ENCODE results near the gene KIRREL3. TPM values are rescaled to one million over a fixed set of nuclear protein-coding genes. Genes with fewer than 3 reads are reported as not detected.

Gene KIRREL3
- total RNA-seq, 3 donors from 2014 or later: not detected

DNA sequence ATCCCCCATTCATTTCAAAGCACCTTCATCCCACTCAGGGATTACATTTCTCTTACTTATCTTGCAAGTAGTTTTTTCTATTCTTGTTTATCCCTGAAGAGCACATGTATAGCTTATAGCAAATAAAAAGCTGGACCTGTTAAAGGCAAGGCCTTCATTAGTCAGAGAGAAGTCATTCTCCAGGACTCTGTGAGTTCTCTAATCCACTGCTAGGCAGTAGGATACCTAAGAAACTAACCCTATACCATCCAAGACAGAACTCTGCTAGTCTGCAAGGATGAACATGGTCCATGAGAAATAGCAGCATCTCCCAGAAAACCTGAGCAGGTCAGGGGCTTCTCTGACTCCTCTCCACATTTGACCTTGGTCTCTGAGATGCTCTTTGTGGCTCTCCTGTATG is 104.5 kb downstream of the KIRREL3 start:
- Mint-ChIP-seq H3K9me3 (peaks cover 8% of the 10 kb centered on the region), H3K4me1 (ENCODE audit: low read depth) (no peaks in the 10 kb centered on the region)

DNA sequence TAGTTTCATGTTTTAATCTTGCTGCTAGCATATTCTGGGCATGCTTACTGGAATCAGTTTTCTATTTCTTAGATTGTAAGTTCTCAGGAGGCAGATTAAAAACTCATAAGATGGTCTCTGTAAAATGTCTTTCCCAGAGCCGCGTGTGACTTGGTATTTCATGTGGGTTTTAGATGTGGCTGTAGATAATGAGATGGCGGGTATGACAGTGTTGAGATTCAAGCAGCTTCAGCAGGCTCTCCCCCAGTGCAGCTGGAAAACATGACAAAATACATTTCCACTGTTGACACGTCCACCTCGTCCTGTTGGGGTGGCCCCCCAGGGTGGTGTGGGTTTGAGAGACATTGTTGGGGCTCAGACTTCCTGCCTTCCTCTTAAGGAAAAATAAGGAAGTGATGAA is 106.8 kb downstream of the KIRREL3 start:
- no peak overlapping the region for H3K4me3 Mint-ChIP-seq
- peaks cover 8% of the 10 kb centered on the region for H3K9me3 Mint-ChIP-seq
- no peak for ATAC-seq
- H3K27me3 Mint-ChIP-seq (ENCODE audit: low read depth): peaks cover 2% of the 10 kb centered on the region
- no peaks in the 10 kb centered on the region for H3K36me3 Mint-ChIP-seq (ENCODE audit: insufficient read depth)
- no peaks in the 10 kb centered on the region for H3K4me1 Mint-ChIP-seq (ENCODE audit: low read depth)
- no peak for DNase-seq

More for the DNA sequence above, 104.5 kb downstream of the KIRREL3 start:
- H3K4me3 Mint-ChIP-seq: no peak overlapping the region
- H3K36me3 Mint-ChIP-seq (ENCODE audit: insufficient read depth): no peaks in the 10 kb centered on the region
- H3K27me3 Mint-ChIP-seq (ENCODE audit: low read depth): no peaks in the 10 kb centered on the region
- DNase-seq: no peak
- no peak for ATAC-seq

DNA sequence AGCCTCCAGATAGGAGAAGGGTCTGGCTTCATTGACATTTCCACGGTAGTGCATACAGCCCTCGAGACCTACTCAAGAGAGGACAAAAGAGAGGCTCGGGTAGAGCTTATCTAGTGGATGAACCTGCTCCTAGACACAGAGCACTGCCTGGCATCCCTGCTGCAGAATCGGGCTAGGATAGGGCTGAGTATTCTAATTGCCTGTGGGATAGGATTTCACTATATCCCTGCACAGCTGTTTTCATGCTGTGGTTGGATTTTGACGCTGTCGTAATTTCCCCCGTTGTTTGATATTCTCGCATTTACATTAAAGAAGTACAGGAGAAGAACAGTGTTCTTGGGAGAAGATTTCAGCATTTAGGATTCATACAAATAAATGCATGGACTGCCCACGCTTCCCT is 107.8 kb downstream of the KIRREL3 start:
- Mint-ChIP-seq H3K9me3 (peaks cover 8% of the 10 kb centered on the region), H3K36me3 (ENCODE audit: insufficient read depth) (no peaks in the 10 kb centered on the region), H3K27me3 (ENCODE audit: low read depth) (peaks cover 2% of the 10 kb centered on the region), H3K4me1 (ENCODE audit: low read depth) (no peaks in the 10 kb centered on the region), H3K4me3 (no peak overlapping the region)
- ATAC-seq: no peak
- no peak for DNase-seq

DNA sequence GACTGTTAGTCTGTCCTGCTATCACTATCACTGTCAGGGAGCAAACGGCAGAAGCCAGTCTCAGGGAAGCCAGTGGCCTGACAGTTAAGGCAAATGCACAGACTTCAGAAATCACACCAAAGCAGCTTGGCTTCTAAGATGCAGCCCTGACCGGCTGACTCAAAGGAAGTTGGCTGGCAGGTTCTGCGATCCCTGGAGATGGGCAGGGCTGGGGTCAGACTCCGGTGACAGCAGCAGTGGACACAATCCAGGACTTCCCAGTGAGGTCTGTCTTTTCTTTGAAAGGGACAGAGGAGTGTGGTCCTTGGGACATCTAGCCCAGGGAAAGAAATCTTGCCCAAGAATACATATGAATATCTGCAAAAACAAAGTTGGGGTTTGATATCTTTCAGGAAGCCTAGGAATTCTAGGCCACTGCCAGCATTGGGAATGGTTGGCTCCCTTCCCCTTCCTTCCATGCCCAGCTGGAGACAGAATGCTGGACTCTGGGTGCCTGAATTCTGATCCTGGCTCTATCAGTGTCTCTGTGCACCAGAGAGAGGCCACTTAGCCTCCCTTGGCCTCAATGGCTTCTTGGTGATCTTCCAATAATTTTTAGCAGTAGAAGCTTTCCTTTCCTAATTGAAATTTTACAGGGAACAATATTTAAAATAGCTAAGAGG is 108.9 kb downstream of the KIRREL3 start:
- DNase-seq (no peak), ATAC-seq (no peak)
- peaks cover 2% of the 10 kb centered on the region for H3K27me3 Mint-ChIP-seq (ENCODE audit: low read depth)
- no peaks in the 10 kb centered on the region for H3K36me3 Mint-ChIP-seq (ENCODE audit: insufficient read depth)
- no peak overlapping the region for H3K4me3 Mint-ChIP-seq
- no peaks in the 10 kb centered on the region for H3K4me1 Mint-ChIP-seq (ENCODE audit: low read depth)
- H3K9me3 Mint-ChIP-seq: peaks cover 6% of the 10 kb centered on the region

DNA sequence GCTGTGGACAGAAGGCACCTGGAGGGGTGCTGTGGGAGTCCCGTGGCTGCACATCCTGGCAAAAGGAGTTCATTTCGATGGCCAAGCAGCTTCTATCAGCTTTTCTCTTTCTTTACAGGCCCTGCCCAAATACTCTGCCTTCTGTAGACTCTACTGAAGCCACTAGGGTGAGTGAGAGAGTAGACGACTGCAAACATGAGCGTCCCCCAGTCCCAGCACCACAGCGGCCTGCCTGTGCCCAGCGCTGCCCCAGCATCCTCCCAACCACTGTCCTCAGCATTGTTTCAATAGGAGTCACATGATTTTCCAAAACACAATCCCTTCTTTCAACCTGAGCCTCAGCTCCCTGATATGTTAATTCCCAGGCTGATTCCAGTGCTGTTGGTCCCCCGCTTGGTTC is 110.0 kb downstream of the KIRREL3 start:
- no peaks in the 10 kb centered on the region for H3K9me3 Mint-ChIP-seq
- H3K36me3 Mint-ChIP-seq (ENCODE audit: insufficient read depth): no peaks in the 10 kb centered on the region
- DNase-seq: no peak
- no peak for ATAC-seq
- H3K4me1 Mint-ChIP-seq (ENCODE audit: low read depth): no peaks in the 10 kb centered on the region
- H3K4me3 Mint-ChIP-seq: no peak overlapping the region
- peaks cover 2% of the 10 kb centered on the region for H3K27me3 Mint-ChIP-seq (ENCODE audit: low read depth)

DNA sequence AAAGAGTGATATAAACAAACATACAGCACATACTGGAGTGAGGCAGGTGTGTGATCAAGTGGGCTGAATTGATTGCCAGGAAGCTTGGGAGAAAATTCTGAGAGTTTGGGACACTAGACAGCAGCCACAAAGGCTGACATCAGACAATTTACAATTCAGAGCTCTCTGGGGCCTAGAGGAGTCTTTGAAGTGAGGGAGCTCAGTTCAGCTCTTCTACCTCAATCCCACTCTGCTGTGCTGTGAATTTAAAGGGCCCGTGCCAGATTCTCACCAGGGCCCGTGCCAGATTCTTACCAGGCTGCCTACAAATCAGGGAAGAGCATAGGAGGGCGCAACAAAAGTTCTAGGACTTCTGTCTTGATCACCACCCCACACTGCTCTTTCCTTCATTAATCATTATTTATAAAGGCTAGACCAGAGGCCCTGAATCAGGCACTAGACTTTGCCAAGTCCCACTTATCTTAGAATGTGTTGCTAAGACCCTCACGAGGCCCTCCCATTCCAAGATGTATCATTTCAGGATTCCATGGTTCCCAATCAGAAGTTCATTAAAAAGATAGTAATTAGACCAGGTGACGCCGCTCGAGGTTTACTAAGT is 112.4 kb downstream of the KIRREL3 start:
- Mint-ChIP-seq H3K36me3 (ENCODE audit: insufficient read depth) (no peaks in the 10 kb centered on the region), H3K4me3 (no peak overlapping the region), H3K27me3 (ENCODE audit: low read depth) (peaks cover 2% of the 10 kb centered on the region), H3K4me1 (ENCODE audit: low read depth) (no peaks in the 10 kb centered on the region), H3K9me3 (no peaks in the 10 kb centered on the region)
- ATAC-seq: no peak
- no peak for DNase-seq

DNA sequence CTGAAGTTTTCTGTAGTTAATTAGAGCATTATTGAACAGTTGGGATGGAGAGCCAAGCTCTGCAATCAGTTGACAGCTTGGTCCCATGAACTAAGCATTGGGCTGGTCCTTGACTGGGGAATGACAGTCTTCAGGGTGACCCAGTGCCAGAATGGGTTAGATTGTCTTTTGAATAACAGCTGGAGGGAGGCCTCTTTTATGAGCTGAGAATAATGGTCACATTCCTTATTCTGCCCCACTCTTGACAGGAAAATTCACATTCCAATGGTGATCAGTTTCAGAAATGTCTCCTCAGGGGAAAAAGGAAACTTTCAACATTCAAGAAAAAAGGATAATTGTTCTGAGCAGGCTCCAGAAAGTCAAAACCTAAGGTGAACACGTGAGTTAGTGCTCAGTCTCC is 113.9 kb downstream of the KIRREL3 start:
- H3K36me3 Mint-ChIP-seq (ENCODE audit: insufficient read depth): no peaks in the 10 kb centered on the region
- no peak overlapping the region for H3K4me3 Mint-ChIP-seq
- H3K9me3 Mint-ChIP-seq: no peaks in the 10 kb centered on the region
- DNase-seq (no peak), ATAC-seq (no peak)
- peaks cover 2% of the 10 kb centered on the region for H3K27me3 Mint-ChIP-seq (ENCODE audit: low read depth)
- no peaks in the 10 kb centered on the region for H3K4me1 Mint-ChIP-seq (ENCODE audit: low read depth)

DNA sequence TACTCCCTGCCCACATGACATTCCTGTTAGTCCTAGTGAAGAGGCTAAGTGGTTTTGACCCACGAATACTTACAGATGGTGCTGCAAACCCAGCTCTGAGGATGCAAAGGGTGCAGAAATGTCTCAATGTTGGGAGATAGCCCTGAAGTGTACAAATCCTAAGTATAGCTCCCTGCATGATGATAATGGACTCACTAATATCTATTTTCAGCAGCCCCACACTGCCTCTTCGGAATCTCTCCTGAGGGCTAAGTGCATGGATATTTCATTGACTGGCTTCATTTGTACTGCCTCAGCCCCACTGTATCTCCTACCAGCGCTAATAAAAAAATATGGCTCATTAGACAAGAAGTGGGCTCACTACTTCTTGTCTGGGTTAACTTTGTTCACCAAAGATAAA is 114.5 kb downstream of the KIRREL3 start:
- H3K9me3 Mint-ChIP-seq: no peaks in the 10 kb centered on the region
- H3K36me3 Mint-ChIP-seq (ENCODE audit: insufficient read depth): no peaks in the 10 kb centered on the region
- H3K27me3 Mint-ChIP-seq (ENCODE audit: low read depth): peaks cover 2% of the 10 kb centered on the region
- no peak for DNase-seq
- no peaks in the 10 kb centered on the region for H3K4me1 Mint-ChIP-seq (ENCODE audit: low read depth)
- ATAC-seq: no peak
- H3K4me3 Mint-ChIP-seq: no peak overlapping the region

DNA sequence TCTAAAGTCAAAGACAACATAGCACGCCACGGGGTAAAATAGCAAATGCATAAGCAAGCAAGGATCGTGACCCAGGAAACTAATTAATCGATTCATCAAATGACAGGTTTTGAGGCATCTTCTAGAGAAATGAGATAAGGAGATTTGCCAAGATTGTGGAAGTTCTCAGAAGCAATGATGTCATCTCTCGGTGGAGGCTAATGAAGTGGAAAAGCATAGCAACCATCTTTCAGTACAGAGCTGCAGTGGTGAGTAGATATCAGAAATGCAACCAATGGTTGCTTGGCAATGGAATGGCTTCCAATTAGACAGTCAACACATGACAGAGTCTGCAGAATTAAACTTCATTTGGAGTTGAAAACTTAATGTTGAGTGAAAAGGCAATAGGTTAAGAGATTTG is 116.0 kb downstream of the KIRREL3 start:
- no peak for DNase-seq
- no peaks in the 10 kb centered on the region for H3K4me1 Mint-ChIP-seq (ENCODE audit: low read depth)
- ATAC-seq: no peak
- no peaks in the 10 kb centered on the region for H3K9me3 Mint-ChIP-seq
- no peak overlapping the region for H3K4me3 Mint-ChIP-seq
- H3K36me3 Mint-ChIP-seq (ENCODE audit: insufficient read depth): no peaks in the 10 kb centered on the region
- no peaks in the 10 kb centered on the region for H3K27me3 Mint-ChIP-seq (ENCODE audit: low read depth)

DNA sequence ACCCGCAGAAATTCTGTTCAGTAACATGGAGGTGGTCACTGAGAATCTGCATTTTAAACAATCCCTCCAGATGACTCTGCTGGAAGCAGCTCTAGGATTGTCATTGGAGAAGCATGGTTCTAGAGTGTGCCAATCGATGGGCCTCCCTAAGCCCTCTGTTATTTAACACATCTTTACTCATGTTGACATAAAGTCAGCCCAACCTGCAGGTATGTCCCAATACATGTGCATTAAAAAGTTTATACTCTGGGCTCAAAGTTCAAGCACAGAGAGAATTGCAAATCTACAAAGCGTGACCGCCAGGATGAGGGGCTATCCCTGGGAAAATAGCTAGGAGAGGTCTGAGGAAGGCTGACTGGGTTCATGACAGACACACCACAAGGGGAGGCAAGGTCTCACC is 116.4 kb downstream of the KIRREL3 start:
- Mint-ChIP-seq H3K27me3 (ENCODE audit: low read depth) (no peaks in the 10 kb centered on the region), H3K4me1 (ENCODE audit: low read depth) (no peaks in the 10 kb centered on the region), H3K9me3 (no peaks in the 10 kb centered on the region), H3K4me3 (no peak overlapping the region), H3K36me3 (ENCODE audit: insufficient read depth) (no peaks in the 10 kb centered on the region)
- ATAC-seq (no peak), DNase-seq (no peak)

DNA sequence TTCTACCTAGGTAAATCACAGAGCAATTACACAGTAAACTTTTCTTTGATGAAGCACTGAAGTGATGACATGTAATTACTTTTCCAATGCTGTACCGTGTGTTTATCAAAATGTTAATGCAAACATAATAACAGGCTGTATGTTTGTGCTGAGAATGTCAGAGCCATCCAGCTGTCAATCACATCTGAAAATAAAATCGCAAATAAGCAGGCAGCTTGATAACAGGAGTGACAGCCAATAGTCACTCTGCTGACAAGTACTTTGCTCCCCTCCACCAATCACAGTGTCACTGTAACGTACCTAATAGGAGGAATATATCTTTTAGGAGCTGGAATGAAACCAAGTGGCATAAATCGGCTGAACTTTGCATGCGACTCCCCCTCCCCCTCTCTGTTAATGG is 119.7 kb downstream of the KIRREL3 start:
- ATAC-seq (no peak), DNase-seq (no peak)
- Mint-ChIP-seq H3K9me3 (no peaks in the 10 kb centered on the region), H3K36me3 (ENCODE audit: insufficient read depth) (no peaks in the 10 kb centered on the region), H3K4me3 (no peak overlapping the region), H3K27me3 (ENCODE audit: low read depth) (peaks cover 3% of the 10 kb centered on the region), H3K4me1 (ENCODE audit: low read depth) (no peaks in the 10 kb centered on the region)

DNA sequence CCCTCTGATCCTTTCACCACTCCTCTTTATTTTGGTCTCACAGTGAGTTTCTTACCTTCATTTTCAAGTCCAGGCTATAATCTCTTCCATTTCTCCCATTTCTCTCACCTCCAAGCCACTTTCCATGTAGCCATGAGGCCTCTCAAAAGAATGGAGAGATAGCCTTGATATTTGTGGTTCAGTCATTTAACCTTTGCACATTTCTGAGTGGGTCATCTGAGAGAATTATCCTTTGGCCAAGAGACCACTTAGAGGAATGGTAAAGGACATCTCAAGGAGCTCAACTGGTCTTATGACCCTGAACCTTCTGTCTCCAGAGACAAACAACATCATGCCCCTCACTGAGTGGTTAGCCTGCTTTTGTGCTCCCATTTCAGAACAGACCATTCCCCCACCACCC is 121.1 kb downstream of the KIRREL3 start:
- Mint-ChIP-seq H3K4me1 (ENCODE audit: low read depth) (no peaks in the 10 kb centered on the region), H3K9me3 (no peaks in the 10 kb centered on the region), H3K27me3 (ENCODE audit: low read depth) (peaks cover 3% of the 10 kb centered on the region), H3K4me3 (no peak overlapping the region), H3K36me3 (ENCODE audit: insufficient read depth) (no peaks in the 10 kb centered on the region)
- DNase-seq (no peak), ATAC-seq (no peak)

DNA sequence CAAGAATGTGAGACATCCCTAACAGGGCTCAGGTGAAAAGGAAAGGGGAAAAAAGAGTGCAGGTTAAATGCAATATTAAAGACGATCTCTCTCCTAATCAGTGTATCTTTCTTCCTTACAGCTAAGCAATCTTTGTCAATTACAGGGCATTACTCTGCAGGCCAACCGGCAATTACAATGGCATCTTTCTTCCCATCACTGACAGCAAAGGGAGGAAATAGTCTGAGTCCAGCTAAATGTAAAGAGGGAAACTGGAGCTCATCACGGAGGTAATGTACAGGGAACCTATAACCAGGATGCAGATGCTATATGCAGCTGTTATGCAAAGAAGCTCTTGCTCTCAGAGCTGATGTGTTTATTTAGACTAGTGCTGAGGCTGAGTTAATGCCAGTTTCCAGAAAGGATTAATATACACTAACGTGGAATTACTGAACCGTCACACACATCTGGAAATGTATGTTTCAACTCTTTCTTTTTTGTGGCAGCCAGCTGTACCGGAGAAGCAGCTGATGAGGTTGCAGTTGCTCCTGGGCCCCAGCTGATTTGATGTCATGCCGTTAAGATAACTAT is 121.6 kb downstream of the KIRREL3 start:
- no peaks in the 10 kb centered on the region for H3K9me3 Mint-ChIP-seq

DNA sequence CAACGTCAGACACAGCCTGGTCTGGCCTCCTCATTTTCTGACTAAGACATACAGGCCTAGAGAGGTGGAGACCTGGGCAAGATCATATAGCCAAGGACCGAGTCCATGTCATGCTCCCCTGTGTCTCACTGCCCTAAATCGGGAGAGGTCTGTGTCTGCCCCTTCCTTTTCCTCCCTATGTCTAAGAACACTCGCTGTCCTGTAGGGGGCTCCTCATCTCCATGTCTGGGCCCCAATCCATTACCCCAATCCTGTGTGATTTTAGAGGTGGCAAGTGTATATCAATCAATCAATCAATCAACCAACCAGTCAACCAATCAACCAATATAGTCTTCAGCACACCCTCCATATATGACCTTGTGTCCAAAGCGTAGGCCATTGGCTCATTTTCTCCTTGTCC is 125.7 kb downstream of the KIRREL3 start:
- H3K36me3 Mint-ChIP-seq (ENCODE audit: insufficient read depth): no peaks in the 10 kb centered on the region
- ATAC-seq (no peak), DNase-seq (no peak)
- H3K4me3 Mint-ChIP-seq: no peak overlapping the region
- no peaks in the 10 kb centered on the region for H3K4me1 Mint-ChIP-seq (ENCODE audit: low read depth)
- no peaks in the 10 kb centered on the region for H3K9me3 Mint-ChIP-seq
- peaks cover 3% of the 10 kb centered on the region for H3K27me3 Mint-ChIP-seq (ENCODE audit: low read depth)

More for the DNA sequence above, 121.6 kb downstream of the KIRREL3 start:
- no peaks in the 10 kb centered on the region for H3K36me3 Mint-ChIP-seq (ENCODE audit: insufficient read depth)
- H3K4me3 Mint-ChIP-seq: no peak overlapping the region
- DNase-seq: no peak
- peaks cover 3% of the 10 kb centered on the region for H3K27me3 Mint-ChIP-seq (ENCODE audit: low read depth)
- ATAC-seq: no peak
- no peaks in the 10 kb centered on the region for H3K4me1 Mint-ChIP-seq (ENCODE audit: low read depth)

DNA sequence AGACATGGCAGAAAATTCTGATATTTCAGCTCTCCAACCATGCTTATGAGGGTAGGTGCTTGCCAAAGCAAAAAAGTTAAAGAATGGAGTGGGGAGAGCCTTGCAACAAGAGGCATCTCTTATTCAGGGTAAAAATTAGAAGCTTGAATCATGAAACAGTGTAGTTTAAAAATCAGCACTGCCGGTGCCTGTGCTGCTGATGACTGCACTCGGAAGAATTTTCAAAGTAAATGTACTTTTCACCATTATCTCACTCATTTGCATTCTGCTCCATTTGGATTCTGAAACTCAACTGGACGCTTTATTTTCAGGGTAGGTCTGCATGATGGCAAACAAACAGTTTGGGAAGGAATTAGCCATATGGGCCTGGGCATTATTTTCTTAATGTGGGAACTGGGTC is 126.3 kb downstream of the KIRREL3 start:
- no peaks in the 10 kb centered on the region for H3K9me3 Mint-ChIP-seq
- DNase-seq: no peak
- no peak for ATAC-seq
- no peaks in the 10 kb centered on the region for H3K36me3 Mint-ChIP-seq (ENCODE audit: insufficient read depth)
- H3K4me3 Mint-ChIP-seq: no peak overlapping the region
- peaks cover 3% of the 10 kb centered on the region for H3K27me3 Mint-ChIP-seq (ENCODE audit: low read depth)
- H3K4me1 Mint-ChIP-seq (ENCODE audit: low read depth): no peaks in the 10 kb centered on the region

Measured in activated T-cell treated with anti-CD3 and anti-CD28 coated beads, Interleukin-2, amount 50 U/mL, for 4 hours (primary cell).